GM18907 (cell line): ENCODE measurements around the gene ZNF654.

Source experiments
- ATAC-seq: cut with Tn5 transposase; IDR thresholded peaks from one replicate; pipeline ENCODE4 v1.9.1; 2021; ENCODE audit warnings: mild to moderate bottlenecking, moderate library complexity; ENCODE audit not compliant: unreplicated experiment

The ZNF654 gene

DNA sequence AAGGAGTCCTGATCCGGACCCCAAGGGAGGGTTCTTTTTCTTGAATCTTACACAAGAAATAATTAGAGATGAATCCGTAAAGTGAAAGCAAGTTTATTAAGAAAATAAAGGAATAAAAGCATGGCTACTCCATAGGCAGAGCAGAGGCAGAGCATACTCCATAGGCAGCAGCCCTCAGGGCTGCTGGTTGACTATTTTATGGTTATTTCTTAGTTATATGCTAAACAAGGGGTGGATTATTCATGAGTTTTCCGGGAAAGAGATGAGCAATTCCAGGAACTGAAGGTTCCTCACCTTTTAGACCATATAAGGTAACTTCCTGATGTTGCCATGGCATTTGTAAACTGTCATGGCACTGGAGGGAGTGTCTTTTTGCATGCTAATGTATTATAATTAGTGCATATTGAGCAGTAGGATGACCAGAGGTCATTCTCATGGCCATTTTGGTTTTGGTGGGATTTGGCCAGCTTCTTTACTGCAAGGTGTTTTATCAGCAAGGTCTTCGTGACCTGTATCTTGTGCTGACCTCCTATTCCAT, 132.9 kb downstream of the ZNF654 start:
- no peak for ATAC-seq

DNA sequence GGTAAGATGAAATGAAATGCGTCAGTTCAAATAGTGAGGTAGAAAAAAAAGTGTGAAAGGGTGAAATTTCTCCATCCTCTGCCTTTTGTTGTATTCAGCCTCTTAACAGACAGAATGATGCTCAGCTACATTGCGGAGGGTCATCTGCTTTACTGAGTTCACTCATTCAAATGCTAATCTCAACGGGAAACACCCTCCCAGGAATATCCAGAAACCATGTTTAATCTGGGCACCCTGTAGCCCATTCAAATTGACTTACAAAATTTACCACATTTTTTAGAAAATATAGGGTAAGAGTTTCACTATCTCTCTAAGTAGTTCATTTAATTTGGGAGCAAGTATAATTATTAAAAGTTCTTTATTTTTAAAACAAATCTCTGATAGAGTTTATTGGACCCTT, 133.6 kb downstream of the ZNF654 start:
- ATAC-seq: no peak
